HepG2 (cell line): Measurements from ENCODE around the gene UGP2. TPM values are rescaled to one million over a fixed set of nuclear protein-coding genes. Genes with fewer than 3 reads are reported as not detected.

Experiments
- CBX2 ChIP-seq, 2 experiments: fragments of 200-600 bp in 1 of 2; sonication (generic); formaldehyde crosslinking in 1 of 2; IDR thresholded peaks; 2 replicates each; pipeline versions ENCODE4 v1.7.0 to v1.8.1; 2018 to 2022; ENCODE audit warnings: low read depth in 2 of 2, low read length in 1 of 2, mild to moderate bottlenecking in 1 of 2, missing genetic modification reagents in 1 of 2
- GATAD2A ChIP-seq: IDR thresholded peaks from 2 replicates; pipeline ENCODE4 v1.6.1; 2016
- HOXD1 ChIP-seq: sonication (generic); formaldehyde crosslinking; IDR thresholded peaks from 2 replicates; pipeline ENCODE4 v1.5.0; 2020; ENCODE audit warnings: missing genetic modification reagents
- RFX1 ChIP-seq: fragments of 450-650 bp; IDR thresholded peaks from 2 replicates; pipeline ENCODE4 v1.6.1; 2017
- SAFB2 ChIP-seq: sonication (generic); formaldehyde crosslinking; IDR thresholded peaks from 2 replicates; pipeline ENCODE4 v1.5.1; 2020; ENCODE audit warnings: missing genetic modification reagents, low read depth, mild to moderate bottlenecking, borderline replicate concordance
- SIN3A ChIP-seq: IDR thresholded peaks from 2 replicates; pipeline ENCODE4 v1.6.1; 2011; ENCODE audit warnings: low read depth, mild to moderate bottlenecking, control low read depth, low read length, borderline replicate concordance
- XRCC5 ChIP-seq: fragments of 200-400 bp; formaldehyde crosslinking; optimal IDR thresholded peaks from 2 replicates; pipeline ENCODE3; 2017; ENCODE audit warnings: mild to moderate bottlenecking, low read length
- YEATS4 ChIP-seq: sonication (generic); formaldehyde crosslinking; IDR thresholded peaks from 2 replicates; pipeline ENCODE4 v1.4.0; 2020; ENCODE audit warnings: missing genetic modification reagents, borderline replicate concordance
- ZFYVE20 ChIP-seq: sonication (generic); formaldehyde crosslinking; IDR thresholded peaks from 2 replicates; pipeline ENCODE4 v1.8.0; 2023; ENCODE audit warnings: low read depth, mild to moderate bottlenecking, moderate library complexity, missing genetic modification reagents, borderline replicate concordance
- ZNF138 ChIP-seq: sonication (generic); formaldehyde crosslinking; IDR thresholded peaks from 2 replicates; pipeline ENCODE4 v1.5.0; 2020; ENCODE audit warnings: mild to moderate bottlenecking, low read depth, missing genetic modification reagents
- ZNF558 ChIP-seq: sonication (generic); formaldehyde crosslinking; IDR thresholded peaks from 2 replicates; pipeline ENCODE4 v1.9.0; 2022; ENCODE audit warnings: mild to moderate bottlenecking, missing genetic modification reagents, borderline replicate concordance
- ZNF660 ChIP-seq: sonication (generic); formaldehyde crosslinking; IDR thresholded peaks from 2 replicates; pipeline ENCODE4 v1.5.1; 2020; ENCODE audit warnings: mild to moderate bottlenecking, low read depth, missing genetic modification reagents, borderline replicate concordance
- ZSCAN9 ChIP-seq: IDR thresholded peaks from 2 replicates; pipeline ENCODE4 v1.6.1; 2016; ENCODE audit warnings: borderline replicate concordance
- polyA plus RNA-seq, 8 experiments: library from polyadenylated mRNA; depleted of rRNA in 3 of 8; stranded (reverse) in 7 of 8; unstranded in 1 of 8; fragments of >200 nt; fragmentation: Illumina TruSeq in 4 of 8; extraction: Trizol in 4 of 8; gene quantifications; 2 replicates each; pipeline versions ENCODE4 v1.2.1 to v1.2.3, GENCODE V29; 2011 to 2016; ENCODE audit warnings: low read depth in 4 of 8, missing spikeins in 1 of 8, mixed read lengths in 1 of 8; ENCODE audit not compliant: insufficient read depth in 1 of 8
- total RNA-seq, 5 experiments: library from RNA; depleted of rRNA; stranded (reverse); fragments of >200 nt; fragmentation: Illumina TruSeq; extraction: Trizol; gene quantifications; 2 replicates each; pipeline ENCODE4 v1.2.3, GENCODE V29; 2016; ENCODE audit warnings: low read depth in 1 of 5
- TF ChIP-seq, protein P1 (sequence below): fragments of 450-650 bp; IDR thresholded peaks from 2 replicates; pipeline ENCODE4 v1.6.1; 2017; ENCODE audit warnings: mild to moderate bottlenecking
- TF ChIP-seq, protein P2 (sequence below): sonication (generic); formaldehyde crosslinking; IDR thresholded peaks from 2 replicates; pipeline ENCODE4 v1.5.1; 2020; ENCODE audit warnings: mild to moderate bottlenecking, missing genetic modification reagents, borderline replicate concordance
- TF ChIP-seq, protein P3 (sequence below): sonication (generic); formaldehyde crosslinking; IDR thresholded peaks from 2 replicates; pipeline ENCODE4 v1.5.0; 2020; ENCODE audit warnings: mild to moderate bottlenecking, missing genetic modification reagents
- TF ChIP-seq, protein P4 (sequence below): sonication (generic); formaldehyde crosslinking; IDR thresholded peaks from 2 replicates; pipeline ENCODE4 v1.8.0; 2022; ENCODE audit warnings: missing genetic modification reagents, mild to moderate bottlenecking, moderate library complexity, borderline replicate concordance
- TF ChIP-seq, protein P5 (sequence below): sonication (generic); formaldehyde crosslinking; IDR thresholded peaks from 2 replicates; pipeline ENCODE4 v1.8.0; 2022; ENCODE audit warnings: mild to moderate bottlenecking, missing genetic modification reagents, moderate library complexity

The UGP2 gene
- total and polyA plus RNA-seq, 2 of the 13 experiments (the other 11 are each of a cell fraction or from before 2014, with no cell fraction given), result 96.0 to 134 TPM

DNA sequence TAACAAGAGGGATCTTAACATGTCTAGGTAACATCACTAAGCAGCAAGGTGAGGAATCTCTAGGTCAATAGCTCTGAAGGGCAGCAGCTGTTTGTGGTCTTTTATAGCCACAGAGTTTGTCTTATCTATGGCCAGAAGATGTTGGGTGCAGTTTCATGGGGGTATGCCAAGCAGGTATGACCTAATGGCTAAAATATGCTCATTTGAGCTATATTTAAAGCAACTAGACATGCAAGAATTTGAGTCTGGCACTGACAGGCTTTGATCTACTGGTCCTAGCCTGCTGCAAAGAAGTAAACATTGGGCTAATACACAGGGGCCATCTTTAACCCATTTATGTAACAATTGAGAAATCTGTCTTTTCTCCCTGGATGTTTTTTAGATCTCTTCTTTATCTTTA is 13.9 kb upstream of the UGP2 start (continued):
- TF ChIP-seq CBX2 (IDR thresholded peaks at IDR 0.05; ENCODE audit: low read depth, low read length), result no peak
- TF ChIP-seq CBX2 (CRISPR knock-in tag; IDR thresholded peaks at IDR 0.05; ENCODE audit: low read depth), result no peak
- TF ChIP-seq, protein P1, sequence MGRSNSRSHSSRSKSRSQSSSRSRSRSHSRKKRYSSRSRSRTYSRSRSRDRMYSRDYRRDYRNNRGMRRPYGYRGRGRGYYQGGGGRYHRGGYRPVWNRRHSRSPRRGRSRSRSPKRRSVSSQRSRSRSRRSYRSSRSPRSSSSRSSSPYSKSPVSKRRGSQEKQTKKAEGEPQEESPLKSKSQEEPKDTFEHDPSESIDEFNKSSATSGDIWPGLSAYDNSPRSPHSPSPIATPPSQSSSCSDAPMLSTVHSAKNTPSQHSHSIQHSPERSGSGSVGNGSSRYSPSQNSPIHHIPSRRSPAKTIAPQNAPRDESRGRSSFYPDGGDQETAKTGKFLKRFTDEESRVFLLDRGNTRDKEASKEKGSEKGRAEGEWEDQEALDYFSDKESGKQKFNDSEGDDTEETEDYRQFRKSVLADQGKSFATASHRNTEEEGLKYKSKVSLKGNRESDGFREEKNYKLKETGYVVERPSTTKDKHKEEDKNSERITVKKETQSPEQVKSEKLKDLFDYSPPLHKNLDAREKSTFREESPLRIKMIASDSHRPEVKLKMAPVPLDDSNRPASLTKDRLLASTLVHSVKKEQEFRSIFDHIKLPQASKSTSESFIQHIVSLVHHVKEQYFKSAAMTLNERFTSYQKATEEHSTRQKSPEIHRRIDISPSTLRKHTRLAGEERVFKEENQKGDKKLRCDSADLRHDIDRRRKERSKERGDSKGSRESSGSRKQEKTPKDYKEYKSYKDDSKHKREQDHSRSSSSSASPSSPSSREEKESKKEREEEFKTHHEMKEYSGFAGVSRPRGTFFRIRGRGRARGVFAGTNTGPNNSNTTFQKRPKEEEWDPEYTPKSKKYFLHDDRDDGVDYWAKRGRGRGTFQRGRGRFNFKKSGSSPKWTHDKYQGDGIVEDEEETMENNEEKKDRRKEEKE, result no peak
- no peak for TF ChIP-seq ZNF660
- TF ChIP-seq GATAD2A, result peak; percentile 86
- TF ChIP-seq ZFYVE20, result no peak
- TF ChIP-seq, protein P2, sequence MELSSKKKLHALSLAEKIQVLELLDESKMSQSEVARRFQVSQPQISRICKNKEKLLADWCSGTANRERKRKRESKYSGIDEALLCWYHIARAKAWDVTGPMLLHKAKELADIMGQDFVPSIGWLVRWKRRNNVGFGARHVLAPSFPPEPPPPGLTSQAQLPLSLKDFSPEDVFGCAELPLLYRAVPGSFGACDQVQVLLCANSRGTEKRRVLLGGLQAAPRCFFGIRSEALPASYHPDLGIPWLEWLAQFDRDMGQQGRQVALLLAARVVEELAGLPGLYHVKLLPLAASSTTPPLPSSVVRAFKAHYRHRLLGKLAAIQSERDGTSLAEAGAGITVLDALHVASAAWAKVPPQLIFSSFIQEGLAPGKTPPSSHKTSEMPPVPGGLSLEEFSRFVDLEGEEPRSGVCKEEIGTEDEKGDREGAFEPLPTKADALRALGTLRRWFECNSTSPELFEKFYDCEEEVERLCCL (CRISPR knock-in tag), result no peak
- TF ChIP-seq RFX1, result no peak
- TF ChIP-seq XRCC5, result no peak
- no peak for TF ChIP-seq YEATS4
- TF ChIP-seq ZNF138 (CRISPR knock-in tag), result no peak
- TF ChIP-seq SIN3A, result no peak
- TF ChIP-seq ZSCAN9 (CRISPR knock-in tag), result no peak
- TF ChIP-seq ZNF558 (CRISPR knock-in tag), result no peak; the same call in 1 of the 2 replicates
- TF ChIP-seq, protein P3, sequence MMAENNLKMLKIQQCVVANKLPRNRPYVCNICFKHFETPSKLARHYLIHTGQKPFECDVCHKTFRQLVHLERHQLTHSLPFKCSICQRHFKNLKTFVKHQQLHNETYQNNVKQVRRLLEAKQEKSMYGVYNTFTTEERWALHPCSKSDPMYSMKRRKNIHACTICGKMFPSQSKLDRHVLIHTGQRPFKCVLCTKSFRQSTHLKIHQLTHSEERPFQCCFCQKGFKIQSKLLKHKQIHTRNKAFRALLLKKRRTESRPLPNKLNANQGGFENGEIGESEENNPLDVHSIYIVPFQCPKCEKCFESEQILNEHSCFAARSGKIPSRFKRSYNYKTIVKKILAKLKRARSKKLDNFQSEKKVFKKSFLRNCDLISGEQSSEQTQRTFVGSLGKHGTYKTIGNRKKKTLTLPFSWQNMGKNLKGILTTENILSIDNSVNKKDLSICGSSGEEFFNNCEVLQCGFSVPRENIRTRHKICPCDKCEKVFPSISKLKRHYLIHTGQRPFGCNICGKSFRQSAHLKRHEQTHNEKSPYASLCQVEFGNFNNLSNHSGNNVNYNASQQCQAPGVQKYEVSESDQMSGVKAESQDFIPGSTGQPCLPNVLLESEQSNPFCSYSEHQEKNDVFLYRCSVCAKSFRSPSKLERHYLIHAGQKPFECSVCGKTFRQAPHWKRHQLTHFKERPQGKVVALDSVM, result no peak
- TF ChIP-seq, protein P4, sequence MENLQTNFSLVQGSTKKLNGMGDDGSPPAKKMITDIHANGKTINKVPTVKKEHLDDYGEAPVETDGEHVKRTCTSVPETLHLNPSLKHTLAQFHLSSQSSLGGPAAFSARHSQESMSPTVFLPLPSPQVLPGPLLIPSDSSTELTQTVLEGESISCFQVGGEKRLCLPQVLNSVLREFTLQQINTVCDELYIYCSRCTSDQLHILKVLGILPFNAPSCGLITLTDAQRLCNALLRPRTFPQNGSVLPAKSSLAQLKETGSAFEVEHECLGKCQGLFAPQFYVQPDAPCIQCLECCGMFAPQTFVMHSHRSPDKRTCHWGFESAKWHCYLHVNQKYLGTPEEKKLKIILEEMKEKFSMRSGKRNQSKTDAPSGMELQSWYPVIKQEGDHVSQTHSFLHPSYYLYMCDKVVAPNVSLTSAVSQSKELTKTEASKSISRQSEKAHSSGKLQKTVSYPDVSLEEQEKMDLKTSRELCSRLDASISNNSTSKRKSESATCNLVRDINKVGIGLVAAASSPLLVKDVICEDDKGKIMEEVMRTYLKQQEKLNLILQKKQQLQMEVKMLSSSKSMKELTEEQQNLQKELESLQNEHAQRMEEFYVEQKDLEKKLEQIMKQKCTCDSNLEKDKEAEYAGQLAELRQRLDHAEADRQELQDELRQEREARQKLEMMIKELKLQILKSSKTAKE (CRISPR knock-in tag), result peak; percentile 92
- TF ChIP-seq, protein P5, sequence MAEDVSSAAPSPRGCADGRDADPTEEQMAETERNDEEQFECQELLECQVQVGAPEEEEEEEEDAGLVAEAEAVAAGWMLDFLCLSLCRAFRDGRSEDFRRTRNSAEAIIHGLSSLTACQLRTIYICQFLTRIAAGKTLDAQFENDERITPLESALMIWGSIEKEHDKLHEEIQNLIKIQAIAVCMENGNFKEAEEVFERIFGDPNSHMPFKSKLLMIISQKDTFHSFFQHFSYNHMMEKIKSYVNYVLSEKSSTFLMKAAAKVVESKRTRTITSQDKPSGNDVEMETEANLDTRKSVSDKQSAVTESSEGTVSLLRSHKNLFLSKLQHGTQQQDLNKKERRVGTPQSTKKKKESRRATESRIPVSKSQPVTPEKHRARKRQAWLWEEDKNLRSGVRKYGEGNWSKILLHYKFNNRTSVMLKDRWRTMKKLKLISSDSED (CRISPR knock-in tag), result no peak
- no peak for TF ChIP-seq HOXD1 (CRISPR knock-in tag)
- no peak for TF ChIP-seq SAFB2 (CRISPR knock-in tag)
